Measurements from ENCODE around the gene KIAA0753. TPM values are rescaled to one million over a fixed set of nuclear protein-coding genes. Genes with fewer than 3 reads are reported as not detected.

KIAA0753 gene
- polyA plus RNA-seq, 4 donors, result 32.4 to 39.3 (median 37.6) TPM

DNA sequence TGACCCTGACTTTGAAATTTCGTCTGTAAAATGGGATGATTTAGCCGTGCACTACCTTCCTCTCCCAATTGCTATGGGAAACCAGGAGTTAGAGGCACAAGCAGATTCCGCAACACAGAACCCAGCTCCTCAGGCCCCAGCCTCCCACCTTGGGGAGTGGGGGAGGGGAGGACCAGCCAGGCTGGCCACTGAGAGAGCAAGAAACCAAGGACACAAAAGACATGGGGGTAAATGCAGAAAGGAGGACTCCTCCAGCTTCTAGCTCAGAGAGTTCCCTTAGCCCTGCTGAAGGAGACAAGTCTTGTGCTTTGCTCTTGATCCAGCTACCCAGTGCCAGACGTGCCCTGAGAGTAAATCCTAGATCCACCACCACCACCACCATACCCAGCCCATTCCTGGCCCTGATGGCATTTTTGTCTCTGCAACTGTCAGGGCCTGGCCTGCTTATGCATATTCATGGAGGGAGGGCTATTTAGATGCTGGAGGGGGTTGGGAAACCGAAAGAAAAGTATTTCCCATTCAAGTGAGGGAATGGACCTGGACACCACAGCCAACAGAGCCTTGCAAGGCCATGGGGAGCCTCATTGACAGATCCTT is 110.1 kb downstream of the KIAA0753 start:
- DNase-seq (ENCODE audit: low read depth in 4 of 4, low spot score in 3 of 4), result no peak

DNA sequence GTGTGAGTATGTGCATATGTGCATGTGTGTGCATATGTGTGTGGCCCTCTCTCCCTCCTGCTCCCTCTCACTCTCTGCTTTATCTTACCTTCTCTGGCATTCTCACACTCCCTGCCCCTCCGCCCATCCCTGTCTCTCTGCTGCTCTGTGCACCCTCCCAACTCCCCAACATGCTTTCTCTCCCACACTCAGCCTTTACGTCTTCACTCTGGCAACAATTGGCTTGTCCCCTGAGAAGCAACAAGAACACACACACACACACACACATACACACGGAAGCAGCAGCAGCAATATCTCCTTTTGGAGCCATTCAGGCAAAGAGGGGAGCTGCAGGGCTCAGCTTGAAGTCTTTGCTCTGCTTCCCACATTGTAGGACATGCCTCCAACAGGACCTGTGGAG is 112.0 kb downstream of the KIAA0753 start:
- DNase-seq (ENCODE audit: low read depth in 4 of 4, low spot score in 3 of 4), result no peak

Other genes with a start within 250 kb of the KIAA0753 start
- gene AIPL1, start 205.6 kb downstream of the KIAA0753 start, polyA plus RNA-seq (ENCODE audit: insufficient read length in 4 of 4), result under 1 TPM in 1 of 4 donors, not detected in 3; 0.10 TPM
- 10 to 100 TPM; 21.0 to 26.1 (median 23.6) TPM for gene PIMREG, start 196.3 kb downstream of the KIAA0753 start, polyA plus RNA-seq (ENCODE audit: insufficient read length in 4 of 4)
- 10 to 100 TPM in 1 of 4 donors, 1 to 10 TPM in 3; 8.0 to 11.2 (median 9.1) TPM for gene PITPNM3, start 84.2 kb downstream of the KIAA0753 start, polyA plus RNA-seq (ENCODE audit: insufficient read length in 4 of 4)
- 100 to 1,000 TPM in 1 of 4 donors, 10 to 100 TPM in 3; 81.8 to 101 (median 88.0) TPM for gene TXNDC17, start 349 bp upstream of the KIAA0753 start, polyA plus RNA-seq (ENCODE audit: insufficient read length in 4 of 4)
- gene MED31, start 10.9 kb upstream of the KIAA0753 start, polyA plus RNA-seq (ENCODE audit: insufficient read length in 4 of 4), result 10 to 100 TPM; 24.8 to 28.1 (median 26.3) TPM
- gene C17orf100, start 11.1 kb upstream of the KIAA0753 start, polyA plus RNA-seq (ENCODE audit: insufficient read length in 4 of 4), result 10 to 100 TPM in 3 of 4 donors, 1 to 10 TPM in 1; 9.0 to 12.5 (median 11.3) TPM
- 1 to 10 TPM; 1.0 to 5.2 (median 2.8) TPM for gene SLC13A5, start 72.7 kb upstream of the KIAA0753 start, polyA plus RNA-seq (ENCODE audit: insufficient read length in 4 of 4)
- gene XAF1, start 115.3 kb upstream of the KIAA0753 start, polyA plus RNA-seq (ENCODE audit: insufficient read length in 4 of 4), result 10 to 100 TPM in 1 of 4 donors, 1 to 10 TPM in 3; 4.0 to 12.0 (median 8.2) TPM
- gene FBXO39, start 135.5 kb upstream of the KIAA0753 start, polyA plus RNA-seq (ENCODE audit: insufficient read length in 4 of 4), result under 1 TPM; 0.10 to 0.32 (median 0.12) TPM
- under 1 TPM; 0.42 to 0.97 (median 0.64) TPM for gene TEKT1, start 191.0 kb upstream of the KIAA0753 start, polyA plus RNA-seq (ENCODE audit: insufficient read length in 4 of 4)

All from right renal pelvis (tissue), 4 donors.